ENCODE measurements around the gene CCR4.
"Not testable (repeated sequence)": the region's sequence is repeated elsewhere in the genome, so short reads cannot be mapped to it uniquely, and the experiment has no call there.

Gene CCR4

DNA sequence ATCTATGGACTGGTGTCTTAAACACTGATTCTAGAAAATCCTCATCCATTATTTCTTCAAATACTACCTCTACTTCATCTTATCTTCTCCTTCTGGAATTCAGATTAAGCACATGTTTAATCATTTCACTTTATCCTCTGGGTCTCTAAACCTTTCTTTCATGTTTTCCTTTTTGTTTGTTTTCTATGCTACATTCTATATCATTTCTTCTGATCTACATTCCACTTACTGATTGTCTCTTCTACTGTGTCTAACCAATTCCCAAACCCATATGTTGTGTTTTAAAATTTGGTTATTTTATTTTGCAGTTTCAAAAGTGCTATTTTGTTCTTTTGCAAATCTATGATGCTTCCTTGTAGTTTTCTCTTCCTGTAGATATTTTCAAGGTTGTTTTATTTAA, 31.7 kb downstream of the CCR4 start:
- DNase-seq (ENCODE audit: low spot score): no peak

GRCh38 chr3:32984918-32985317, 33.5 kb downstream of the CCR4 start:
- DNase-seq (ENCODE audit: low spot score): not testable (repeated sequence)

- DNase-seq (ENCODE audit: low spot score): no peak
Observed at GRCh38 chr3:32989171-32989570, 37.7 kb downstream of the CCR4 start.

DNA sequence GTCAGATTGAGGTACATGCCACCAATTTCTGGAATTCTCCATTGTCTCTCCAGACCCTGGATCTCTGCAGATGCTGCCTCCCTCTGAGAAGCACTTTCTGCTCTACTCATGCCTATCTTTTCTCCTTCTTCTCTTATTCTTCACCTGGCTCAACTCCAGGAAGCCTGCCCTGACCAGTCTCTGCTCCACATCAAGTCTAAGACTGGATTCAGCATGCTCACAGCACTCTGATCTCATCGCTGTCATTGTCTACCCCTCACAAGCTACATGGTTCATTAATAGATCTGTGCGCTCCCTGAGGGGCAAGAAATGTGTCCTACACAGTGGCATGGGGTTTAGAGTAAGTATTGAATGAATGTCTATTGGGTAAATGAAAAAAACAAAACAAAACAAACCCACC, 38.7 kb downstream of the CCR4 start:
- no peak for DNase-seq (ENCODE audit: low spot score)

DNA sequence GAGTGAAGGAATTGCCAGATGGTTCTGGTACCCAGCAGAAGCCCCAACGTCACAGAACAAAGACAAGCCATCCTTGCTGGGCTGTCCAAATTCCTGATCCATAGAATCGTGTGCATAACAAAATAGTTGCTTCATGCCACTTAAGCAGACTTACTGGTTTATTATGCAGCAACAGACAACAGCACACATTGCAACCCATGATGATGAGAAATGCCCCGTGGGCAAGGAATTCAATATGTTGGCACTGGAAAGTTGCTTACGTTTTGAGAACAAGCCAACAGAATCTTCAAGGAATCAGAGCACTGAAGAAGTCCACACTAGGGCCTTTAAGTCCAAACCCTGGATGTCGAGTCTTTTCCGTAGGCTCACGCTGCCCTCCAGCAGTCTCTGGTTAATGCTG, 40.3 kb downstream of the CCR4 start:
- DNase-seq (ENCODE audit: low spot score): no peak

GRCh38 chr3:32992310-32992686, 40.9 kb downstream of the CCR4 start:
- no peak for DNase-seq (ENCODE audit: low spot score)

- DNase-seq (ENCODE audit: low spot score): no peak
Observed at GRCh38 chr3:32994045-32994444, 42.6 kb downstream of the CCR4 start.

DNA sequence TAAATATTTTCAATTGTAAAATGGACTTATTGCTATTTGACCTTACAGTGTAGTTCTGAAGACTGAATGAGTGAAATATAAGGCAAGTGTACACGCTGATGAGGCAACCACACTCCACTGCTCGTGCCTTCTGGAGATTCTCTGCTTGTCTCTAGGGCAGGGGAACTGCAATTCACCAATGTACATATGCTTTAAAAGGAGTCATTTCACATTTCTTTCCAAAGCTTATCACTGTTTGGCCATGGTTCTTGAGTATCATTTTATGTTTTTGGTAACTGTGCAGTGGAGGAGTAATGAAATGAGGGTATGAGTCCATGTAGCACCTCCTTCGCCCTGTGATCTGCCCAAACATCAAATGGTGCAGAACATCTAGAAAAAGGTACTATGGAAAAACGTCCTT, 43.7 kb downstream of the CCR4 start:
- no peak for DNase-seq (ENCODE audit: low spot score)

DNA sequence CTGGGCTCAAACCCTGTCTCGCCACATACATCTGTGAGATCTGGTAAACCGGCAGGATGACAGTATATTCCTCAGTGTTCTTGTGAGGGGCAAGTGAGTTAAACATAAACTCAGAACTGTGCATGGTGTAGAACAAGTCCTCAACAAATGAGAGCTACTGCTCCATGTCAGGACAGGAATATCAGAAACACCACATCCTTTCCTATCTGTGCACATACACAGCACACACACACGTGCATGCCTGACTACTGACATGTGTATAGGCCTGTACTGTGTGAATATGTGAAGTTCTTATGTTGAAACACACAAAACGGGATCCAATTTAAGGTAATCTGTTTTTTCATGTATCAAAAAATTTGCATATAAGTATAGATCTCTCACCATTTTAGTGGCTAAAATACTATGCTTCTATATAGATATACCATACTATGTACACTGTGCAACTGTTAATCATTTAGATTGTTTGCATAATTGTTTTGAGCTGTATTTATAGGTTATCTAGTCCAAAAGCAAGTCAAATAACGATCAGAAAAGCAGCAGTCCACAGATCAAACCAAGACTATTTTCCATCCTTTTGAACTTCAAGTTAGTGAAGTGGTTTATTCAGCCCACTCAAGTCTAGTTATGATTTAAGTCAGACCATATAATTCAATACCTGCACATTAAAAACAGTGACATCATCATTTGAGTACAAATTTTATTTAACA, 44.8 kb downstream of the CCR4 start:
- no peak for DNase-seq (ENCODE audit: low spot score)

DNA sequence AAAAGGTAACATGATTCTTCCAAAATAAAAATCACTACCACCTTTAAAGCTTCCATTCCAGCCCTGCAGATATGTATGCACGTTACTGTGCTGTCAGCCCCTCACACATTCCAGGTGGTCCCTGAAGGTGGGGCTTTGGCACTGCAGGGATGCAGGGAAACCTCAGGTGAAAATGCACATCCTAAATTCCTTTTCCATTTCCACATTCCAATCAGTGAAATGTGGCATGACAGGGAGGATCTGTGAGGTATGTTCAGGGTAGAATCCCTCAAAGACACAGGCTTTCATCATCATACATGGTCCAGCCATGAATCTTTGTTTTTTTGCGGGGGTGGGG, 45.3 kb downstream of the CCR4 start:
- no peak for DNase-seq (ENCODE audit: low spot score)

DNA sequence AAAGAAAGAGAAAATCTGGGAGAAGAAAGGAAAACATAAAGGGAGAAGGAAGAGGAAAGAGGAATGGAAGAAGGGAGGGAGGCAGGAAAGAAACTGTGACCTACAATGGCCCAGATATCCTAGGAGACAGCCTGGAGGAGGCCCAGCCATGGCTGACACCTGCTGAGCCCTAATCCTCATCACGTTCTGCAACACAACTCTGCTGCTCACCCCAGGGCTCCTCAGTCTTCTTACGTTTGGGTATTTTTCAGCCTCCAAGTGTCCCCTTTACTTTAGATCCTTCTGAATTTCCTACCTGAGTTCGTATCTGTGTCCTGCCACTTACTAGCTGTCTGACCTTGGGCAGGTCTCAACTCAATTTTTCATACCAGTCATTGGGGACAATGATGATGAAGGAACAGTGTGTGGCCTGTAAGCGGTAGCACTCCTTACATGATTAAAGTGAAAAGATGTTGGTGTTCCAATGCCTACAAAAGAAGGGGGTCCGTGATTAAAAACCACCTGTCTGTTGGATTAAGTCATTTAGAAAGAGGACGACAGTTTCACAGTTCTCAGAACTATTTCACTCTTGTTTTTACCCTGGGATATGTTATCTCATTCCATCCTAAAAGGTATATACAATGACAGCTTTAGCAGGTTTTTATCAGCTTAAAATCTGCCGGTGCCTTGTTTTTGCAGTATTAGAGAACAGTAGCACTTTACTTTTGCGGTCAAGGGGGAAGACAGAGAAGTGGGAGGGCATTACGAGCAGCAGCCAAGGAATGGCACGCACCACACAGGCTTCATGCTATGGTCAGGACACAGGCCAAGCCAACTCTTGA, 47.4 kb downstream of the CCR4 start:
- DNase-seq (ENCODE audit: low spot score): no peak

GRCh38 chr3:33000691-33001385, 49.4 kb downstream of the CCR4 start:
- DNase-seq (ENCODE audit: low spot score): no peak

GRCh38 chr3:33001889-33002288, 50.4 kb downstream of the CCR4 start:
- DNase-seq (ENCODE audit: low spot score): no peak

- no peak for DNase-seq (ENCODE audit: low spot score)
Observed at GRCh38 chr3:33003308-33003707, 51.9 kb downstream of the CCR4 start.

DNA sequence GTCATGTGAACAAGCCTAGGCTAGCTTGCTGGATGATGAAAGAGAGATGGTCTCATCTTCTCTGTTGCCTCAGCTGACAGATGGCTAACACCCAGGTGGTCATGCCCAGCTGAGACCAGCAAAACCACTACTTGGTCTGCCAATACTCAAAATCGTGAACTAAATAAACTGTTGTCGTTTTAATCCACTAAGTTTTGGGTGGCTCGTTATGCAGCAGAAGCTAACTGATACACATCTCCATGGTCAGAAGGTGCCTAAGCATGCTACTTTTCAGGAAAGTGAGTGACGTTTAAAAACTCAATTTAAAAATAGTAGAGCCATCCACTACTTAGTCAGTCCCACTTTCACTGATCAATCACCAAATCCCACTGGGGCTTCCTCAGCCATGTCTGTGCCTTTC, 52.8 kb downstream of the CCR4 start:
- DNase-seq (ENCODE audit: low spot score): no peak

GRCh38 chr3:33004961-33005360, 53.5 kb downstream of the CCR4 start:
- DNase-seq (ENCODE audit: low spot score): no peak

Measured in LoVo (cell line).